ENCODE measurements around the gene ADCY9.
"Not testable (repeated sequence)": the region's sequence is repeated elsewhere in the genome, so short reads cannot be mapped to it uniquely, and the experiment has no call there.

Gene ADCY9

GRCh38 chr16:4046221-4046620 is 70.0 kb downstream of the ADCY9 start:
- FAIRE-seq (no peak), DNase-seq (ENCODE audit: insufficient read length, low spot score) (no peak)
- TF ChIP-seq PAX5 (IDR thresholded peaks at IDR 0.05; ENCODE audit: insufficient read depth, low read length, severe bottlenecking): no peak
- TF ChIP-seq POU2F2 (IDR thresholded peaks at IDR 0.05; ENCODE audit: low read depth, low read length): no peak

- not testable (repeated sequence) for FAIRE-seq; DNase-seq (ENCODE audit: insufficient read length, low spot score)
Measured at GRCh38 chr16:4045561-4045960, 70.7 kb downstream of the ADCY9 start.

GRCh38 chr16:4042581-4042980 is 73.7 kb downstream of the ADCY9 start:
- TF ChIP-seq POLR2A (IDR thresholded peaks at IDR 0.05; ENCODE audit: low read depth, low read length): no peak
- TF ChIP-seq POU2F2 (IDR thresholded peaks at IDR 0.05; ENCODE audit: low read depth, low read length): no peak
- TF ChIP-seq PAX5 (IDR thresholded peaks at IDR 0.05; ENCODE audit: insufficient read depth, low read length, severe bottlenecking): no peak
- no peak for TF ChIP-seq SPI1 (IDR thresholded peaks at IDR 0.05; ENCODE audit: low read depth, low read length)
- TF ChIP-seq TAF1 (IDR thresholded peaks at IDR 0.05; ENCODE audit: low read depth, low read length): no peak
- TF ChIP-seq POLR2AphosphoS5 (IDR thresholded peaks at IDR 0.05; ENCODE audit: low read depth, low read length): no peak
- DNase-seq (ENCODE audit: insufficient read length, low spot score) (no peak), FAIRE-seq (no peak)

- TF ChIP-seq POLR2A (IDR thresholded peaks at IDR 0.05; ENCODE audit: low read depth, low read length): no peak
- TF ChIP-seq SPI1 (IDR thresholded peaks at IDR 0.05; ENCODE audit: low read depth, low read length): peak; percentile 76
- FAIRE-seq: no peak
- DNase-seq (ENCODE audit: insufficient read length, low spot score): no peak
Measured at GRCh38 chr16:4038448-4038847, 77.8 kb downstream of the ADCY9 start.

GRCh38 chr16:4036952-4037351 is 79.3 kb downstream of the ADCY9 start:
- not testable (repeated sequence) for DNase-seq (ENCODE audit: insufficient read length, low spot score); FAIRE-seq

GRCh38 chr16:4034963-4035362 is 81.3 kb downstream of the ADCY9 start:
- DNase-seq (ENCODE audit: insufficient read length, low spot score) (no peak), FAIRE-seq (no peak)
- no peak for TF ChIP-seq POLR2A (IDR thresholded peaks at IDR 0.05; ENCODE audit: low read depth, low read length)
- TF ChIP-seq SPI1 (IDR thresholded peaks at IDR 0.05; ENCODE audit: low read depth, low read length): no peak
- no peak for TF ChIP-seq POLR2AphosphoS5 (IDR thresholded peaks at IDR 0.05; ENCODE audit: low read depth, low read length)
- no peak for TF ChIP-seq POU2F2 (IDR thresholded peaks at IDR 0.05; ENCODE audit: low read depth, low read length)
- TF ChIP-seq TAF1 (IDR thresholded peaks at IDR 0.05; ENCODE audit: low read depth, low read length): no peak
- no peak for TF ChIP-seq PAX5 (IDR thresholded peaks at IDR 0.05; ENCODE audit: insufficient read depth, low read length, severe bottlenecking)

GRCh38 chr16:4033951-4034350 is 82.3 kb downstream of the ADCY9 start:
- DNase-seq (ENCODE audit: insufficient read length, low spot score): no peak
- no peak for FAIRE-seq

GRCh38 chr16:4032768-4033167 is 83.5 kb downstream of the ADCY9 start:
- FAIRE-seq (no peak), DNase-seq (ENCODE audit: insufficient read length, low spot score) (no peak)
- no peak for TF ChIP-seq POLR2A (IDR thresholded peaks at IDR 0.05; ENCODE audit: low read depth, low read length)
- TF ChIP-seq POU2F2 (IDR thresholded peaks at IDR 0.05; ENCODE audit: low read depth, low read length): no peak
- no peak for TF ChIP-seq POLR2AphosphoS5 (IDR thresholded peaks at IDR 0.05; ENCODE audit: low read depth, low read length)
- no peak for TF ChIP-seq TAF1 (IDR thresholded peaks at IDR 0.05; ENCODE audit: low read depth, low read length)
- no peak for TF ChIP-seq SPI1 (IDR thresholded peaks at IDR 0.05; ENCODE audit: low read depth, low read length)
- no peak for TF ChIP-seq PAX5 (IDR thresholded peaks at IDR 0.05; ENCODE audit: insufficient read depth, low read length, severe bottlenecking)

More at GRCh38 chr16:4033951-4034350, 82.3 kb downstream of the ADCY9 start:
- TF ChIP-seq PAX5 (IDR thresholded peaks at IDR 0.05; ENCODE audit: insufficient read depth, low read length, severe bottlenecking) (no peak), POLR2AphosphoS5 (IDR thresholded peaks at IDR 0.05; ENCODE audit: low read depth, low read length) (no peak), POLR2A (IDR thresholded peaks at IDR 0.05; ENCODE audit: low read depth, low read length) (no peak), SPI1 (IDR thresholded peaks at IDR 0.05; ENCODE audit: low read depth, low read length) (no peak), POU2F2 (IDR thresholded peaks at IDR 0.05; ENCODE audit: low read depth, low read length) (no peak), TAF1 (IDR thresholded peaks at IDR 0.05; ENCODE audit: low read depth, low read length) (no peak)

- DNase-seq (ENCODE audit: insufficient read length, low spot score): no peak
- no peak for FAIRE-seq
- TF ChIP-seq POLR2A (IDR thresholded peaks at IDR 0.05; ENCODE audit: low read depth, low read length): no peak
- TF ChIP-seq POU2F2 (IDR thresholded peaks at IDR 0.05; ENCODE audit: low read depth, low read length): no peak
- no peak for TF ChIP-seq POLR2AphosphoS5 (IDR thresholded peaks at IDR 0.05; ENCODE audit: low read depth, low read length)
- no peak for TF ChIP-seq TAF1 (IDR thresholded peaks at IDR 0.05; ENCODE audit: low read depth, low read length)
- no peak for TF ChIP-seq SPI1 (IDR thresholded peaks at IDR 0.05; ENCODE audit: low read depth, low read length)
- TF ChIP-seq PAX5 (IDR thresholded peaks at IDR 0.05; ENCODE audit: insufficient read depth, low read length, severe bottlenecking): no peak
Measured at GRCh38 chr16:4028144-4028543, 88.1 kb downstream of the ADCY9 start.

- no peak for TF ChIP-seq POLR2A (IDR thresholded peaks at IDR 0.05; ENCODE audit: low read depth, low read length)
- no peak for TF ChIP-seq POU2F2 (IDR thresholded peaks at IDR 0.05; ENCODE audit: low read depth, low read length)
- no peak for TF ChIP-seq TAF1 (IDR thresholded peaks at IDR 0.05; ENCODE audit: low read depth, low read length)
- no peak for TF ChIP-seq PAX5 (IDR thresholded peaks at IDR 0.05; ENCODE audit: insufficient read depth, low read length, severe bottlenecking)
- no peak for TF ChIP-seq POLR2AphosphoS5 (IDR thresholded peaks at IDR 0.05; ENCODE audit: low read depth, low read length)
- no peak for TF ChIP-seq SPI1 (IDR thresholded peaks at IDR 0.05; ENCODE audit: low read depth, low read length)
- no peak for DNase-seq (ENCODE audit: insufficient read length, low spot score)
- FAIRE-seq: no peak
Measured at GRCh38 chr16:4026854-4027253, 89.4 kb downstream of the ADCY9 start.

GRCh38 chr16:4025428-4025827 is 90.8 kb downstream of the ADCY9 start:
- no peak for TF ChIP-seq POLR2AphosphoS5 (IDR thresholded peaks at IDR 0.05; ENCODE audit: low read depth, low read length)
- TF ChIP-seq PAX5 (IDR thresholded peaks at IDR 0.05; ENCODE audit: insufficient read depth, low read length, severe bottlenecking): no peak
- no peak for TF ChIP-seq SPI1 (IDR thresholded peaks at IDR 0.05; ENCODE audit: low read depth, low read length)
- no peak for TF ChIP-seq POLR2A (IDR thresholded peaks at IDR 0.05; ENCODE audit: low read depth, low read length)
- no peak for TF ChIP-seq TAF1 (IDR thresholded peaks at IDR 0.05; ENCODE audit: low read depth, low read length)
- no peak for TF ChIP-seq POU2F2 (IDR thresholded peaks at IDR 0.05; ENCODE audit: low read depth, low read length)
- FAIRE-seq (no peak), DNase-seq (ENCODE audit: insufficient read length, low spot score) (no peak)

Data from GM12891 (cell line).